ENCODE data around the gene TIMM21.

Gene TIMM21

GRCh38 chr18:74131124-74131523 is 17.2 kb upstream of the TIMM21 start:
- H3K4me3 ChIP-seq (ENCODE audit: control insufficient read depth, low read depth, low read length) = no peak overlapping the region
- DNase-seq (ENCODE audit: low read depth) = no peak
- TF ChIP-seq CTCF (conservative IDR thresholded peaks at IDR 0.05; ENCODE audit: control insufficient read depth, insufficient read depth, low read depth, low read length) = no peak

GRCh38 chr18:74132201-74132600 is 16.1 kb upstream of the TIMM21 start:
- no peak for DNase-seq (ENCODE audit: low read depth)
- no peak for TF ChIP-seq CTCF (conservative IDR thresholded peaks at IDR 0.05; ENCODE audit: control insufficient read depth, insufficient read depth, low read depth, low read length)
- no peak overlapping the region for H3K4me3 ChIP-seq (ENCODE audit: control insufficient read depth, low read depth, low read length)

GRCh38 chr18:74137920-74138538 is 10.3 kb upstream of the TIMM21 start:
- no peak overlapping the region for H3K4me3 ChIP-seq (ENCODE audit: control insufficient read depth, low read depth, low read length)
- DNase-seq (ENCODE audit: low read depth) = no peak

GRCh38 chr18:74139411-74139810 is 8.9 kb upstream of the TIMM21 start:
- DNase-seq (ENCODE audit: low read depth) = no peak
- H3K4me3 ChIP-seq (ENCODE audit: control insufficient read depth, low read depth, low read length) = no peak overlapping the region
- no peak for TF ChIP-seq CTCF (conservative IDR thresholded peaks at IDR 0.05; ENCODE audit: control insufficient read depth, insufficient read depth, low read depth, low read length)

More at GRCh38 chr18:74137920-74138538, 10.3 kb upstream of the TIMM21 start:
- no peak for TF ChIP-seq CTCF (conservative IDR thresholded peaks at IDR 0.05; ENCODE audit: control insufficient read depth, insufficient read depth, low read depth, low read length)

- H3K4me3 ChIP-seq (ENCODE audit: control insufficient read depth, low read depth, low read length) = no peak overlapping the region
- peak; percentile 76 for DNase-seq (ENCODE audit: low read depth)
- no peak for TF ChIP-seq CTCF (conservative IDR thresholded peaks at IDR 0.05; ENCODE audit: control insufficient read depth, insufficient read depth, low read depth, low read length)
These were observed 8.4 kb upstream of the TIMM21 start for GRCh38 chr18:74139888-74140287.

GRCh38 chr18:74140582-74140981 is 7.7 kb upstream of the TIMM21 start:
- no peak for TF ChIP-seq CTCF (conservative IDR thresholded peaks at IDR 0.05; ENCODE audit: control insufficient read depth, insufficient read depth, low read depth, low read length)
- DNase-seq (ENCODE audit: low read depth) = no peak
- no peak overlapping the region for H3K4me3 ChIP-seq (ENCODE audit: control insufficient read depth, low read depth, low read length)

- H3K4me3 ChIP-seq (ENCODE audit: control insufficient read depth, low read depth, low read length) = no peak overlapping the region
- DNase-seq (ENCODE audit: low read depth) = no peak
- no peak for TF ChIP-seq CTCF (conservative IDR thresholded peaks at IDR 0.05; ENCODE audit: control insufficient read depth, insufficient read depth, low read depth, low read length)
These were observed 6.7 kb upstream of the TIMM21 start for GRCh38 chr18:74141667-74142066.
